ENCODE results near the gene ZNF586.
A peak's percentile ranks its signal among the peaks of the same experiment; 100 is the strongest.
"Not testable (repeated sequence)": the region's sequence is repeated elsewhere in the genome, so short reads cannot be mapped to it uniquely, and the experiment has no call there.

The ZNF586 gene

GRCh38 chr19:57819475-57820148 lies 50.1 kb downstream of the ZNF586 start:
- DNase-seq (ENCODE audit: low read depth) = peak; percentile 89
- TF ChIP-seq CTCF (IDR thresholded peaks at IDR 0.05; ENCODE audit: low read depth, low read length, missing control alignments) = peak; percentile 13
- H3K4me3 ChIP-seq (ENCODE audit: low read depth, low read length) = peak overlapping the region; percentile 95

GRCh38 chr19:57820599-57820998 lies 51.1 kb downstream of the ZNF586 start:
- TF ChIP-seq CTCF (IDR thresholded peaks at IDR 0.05; ENCODE audit: low read depth, low read length, missing control alignments) = no peak
- H3K4me3 ChIP-seq (ENCODE audit: low read depth, low read length) = peak overlapping the region; percentile 95
- no peak for DNase-seq (ENCODE audit: low read depth)

- H3K4me3 ChIP-seq (ENCODE audit: low read depth, low read length) = peak overlapping the region; percentile 95
- not testable (repeated sequence) for DNase-seq (ENCODE audit: low read depth)
Measured at GRCh38 chr19:57821095-57821494, 51.6 kb downstream of the ZNF586 start.

- H3K4me3 ChIP-seq (ENCODE audit: low read depth, low read length); DNase-seq (ENCODE audit: low read depth): not testable (repeated sequence)
Measured at GRCh38 chr19:57821501-57821900, 52.0 kb downstream of the ZNF586 start.

- not testable (repeated sequence) for H3K4me3 ChIP-seq (ENCODE audit: low read depth, low read length); DNase-seq (ENCODE audit: low read depth)
Measured at GRCh38 chr19:57823155-57823554, 53.7 kb downstream of the ZNF586 start.

GRCh38 chr19:57823608-57824007 lies 54.1 kb downstream of the ZNF586 start:
- not testable (repeated sequence) for DNase-seq (ENCODE audit: low read depth); H3K4me3 ChIP-seq (ENCODE audit: low read depth, low read length)

- H3K4me3 ChIP-seq (ENCODE audit: low read depth, low read length) = no peak overlapping the region
- TF ChIP-seq CTCF (IDR thresholded peaks at IDR 0.05; ENCODE audit: low read depth, low read length, missing control alignments) = no peak
- DNase-seq (ENCODE audit: low read depth) = no peak
Measured at GRCh38 chr19:57825511-57825910, 56.0 kb downstream of the ZNF586 start.

- DNase-seq (ENCODE audit: low read depth) = no peak
- no peak for TF ChIP-seq CTCF (IDR thresholded peaks at IDR 0.05; ENCODE audit: low read depth, low read length, missing control alignments)
- no peak overlapping the region for H3K4me3 ChIP-seq (ENCODE audit: low read depth, low read length)
Measured at GRCh38 chr19:57829316-57829715, 59.8 kb downstream of the ZNF586 start.

- no peak within 1 kb of the TSS for H3K4me3 ChIP-seq (ENCODE audit: low read depth, low read length)
Measured at GRCh38 chr19:57830071-57830602, 60.7 kb downstream of the ZNF586 start, which contains the start of gene ZNF587B. Gene ZNF587B (plus strand): TSS chr19:57830299. CDS start chr19:57830529, 230 bp downstream.

More at GRCh38 chr19:57830071-57830602, 60.7 kb downstream of the ZNF586 start, which contains the start of gene ZNF587B:
- TF ChIP-seq CTCF (IDR thresholded peaks at IDR 0.05; ENCODE audit: low read depth, low read length, missing control alignments) = peak; percentile 30
- DNase-seq (ENCODE audit: low read depth) = no peak
